ENCODE data around the gene HAUS2.
"Not testable (repeated sequence)": the region's sequence is repeated elsewhere in the genome, so short reads cannot be mapped to it uniquely, and the experiment has no call there.

HAUS2 gene

DNA sequence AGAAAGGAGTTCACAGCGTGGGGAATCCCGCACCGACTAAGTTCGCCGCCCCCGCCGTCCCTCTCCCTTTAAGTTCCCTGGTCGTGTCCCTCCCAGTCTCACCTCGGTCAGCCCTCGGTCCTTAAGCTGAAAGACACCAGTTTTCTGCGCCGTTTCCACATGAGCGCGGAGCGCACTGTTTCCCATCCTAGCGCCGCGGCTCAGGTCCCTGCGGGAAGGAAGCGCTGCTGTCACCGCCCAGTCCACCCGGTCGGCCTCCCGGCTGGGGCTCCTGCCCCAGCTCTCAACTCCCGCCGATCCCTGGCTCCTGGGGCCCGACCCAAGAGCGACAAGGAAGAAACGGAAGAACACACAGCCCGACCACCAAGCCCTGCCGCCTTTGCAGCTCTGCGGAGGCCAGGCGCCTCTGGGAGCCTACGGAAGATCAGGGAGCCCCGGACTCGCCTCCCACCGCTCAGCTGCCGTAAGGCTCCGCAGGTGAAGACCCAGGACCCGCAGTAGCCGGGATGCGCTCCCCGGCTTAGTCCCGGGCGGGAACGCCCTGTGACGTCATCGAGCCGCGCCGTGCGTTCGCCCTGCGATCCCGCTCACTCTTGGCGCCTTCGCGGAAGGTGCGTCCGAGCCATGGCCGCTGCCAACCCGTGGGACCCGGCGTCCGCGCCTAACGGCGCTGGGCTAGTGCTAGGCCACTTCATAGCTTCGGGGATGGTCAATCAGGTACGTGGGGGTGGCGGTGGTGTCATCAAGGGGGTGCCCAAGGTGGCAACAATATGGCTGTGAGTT, at the start of gene HAUS2, which contains the start of gene LRRC57:
HAUS2 (plus strand) TSS at position 590 of the 783 bp plus-strand sequence; CDS start at position 625, 35 bp downstream.
LRRC57 (minus strand) TSS at position 545 of the 783 bp plus-strand sequence; CDS start at position 186, 359 bp downstream.
- DNase-seq, result peak; percentile 82 to 89

GRCh38 chr15:42499858-42500609, 48.6 kb upstream of the HAUS2 start:
- DNase-seq, result peak; percentile 53 to 75

GRCh38 chr15:42502477-42502876, 46.2 kb upstream of the HAUS2 start:
- no peak for DNase-seq

GRCh38 chr15:42503825-42504224, 44.8 kb upstream of the HAUS2 start:
- peak; percentile 42 to 48 for DNase-seq

DNA sequence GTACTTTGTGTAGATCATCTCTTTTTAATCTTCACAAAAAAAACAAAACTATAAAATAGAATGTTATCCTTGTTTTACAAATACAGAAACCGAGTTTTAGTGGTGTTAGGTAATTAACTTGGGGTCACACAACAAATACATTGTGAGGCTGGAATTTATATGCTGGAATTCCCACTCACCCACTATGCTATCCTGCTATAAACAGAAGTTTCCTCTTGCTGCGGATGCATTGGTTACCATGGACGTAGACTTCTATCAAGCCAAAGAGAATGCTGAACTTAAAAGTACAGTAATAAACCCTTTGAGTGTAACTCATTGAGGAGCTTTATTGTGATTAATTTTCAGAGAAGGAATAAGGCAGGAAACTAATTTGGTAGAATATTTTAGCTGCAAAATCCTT, 44.0 kb upstream of the HAUS2 start:
- DNase-seq, result no peak

DNA sequence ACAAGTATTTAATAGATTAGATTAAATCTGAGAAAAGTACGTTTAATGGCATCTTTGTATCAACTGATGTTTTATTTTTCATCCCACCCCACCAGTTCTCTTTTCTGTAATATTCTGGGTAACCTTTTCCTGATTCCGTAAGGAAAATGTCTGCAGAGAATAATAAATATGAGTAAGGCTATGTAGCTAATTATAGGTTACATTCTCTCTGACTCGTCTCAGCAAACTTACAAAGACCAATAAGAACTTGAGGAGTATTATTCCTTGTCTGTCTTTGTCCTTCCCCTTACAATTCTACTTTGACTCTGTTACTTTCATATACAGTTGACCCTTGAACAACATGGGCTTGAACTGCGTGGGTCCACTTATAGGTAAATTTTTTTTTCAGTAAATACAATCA, 41.1 kb upstream of the HAUS2 start:
- DNase-seq, result no peak

GRCh38 chr15:42508263-42508690, 40.4 kb upstream of the HAUS2 start:
- no peak for DNase-seq

DNA sequence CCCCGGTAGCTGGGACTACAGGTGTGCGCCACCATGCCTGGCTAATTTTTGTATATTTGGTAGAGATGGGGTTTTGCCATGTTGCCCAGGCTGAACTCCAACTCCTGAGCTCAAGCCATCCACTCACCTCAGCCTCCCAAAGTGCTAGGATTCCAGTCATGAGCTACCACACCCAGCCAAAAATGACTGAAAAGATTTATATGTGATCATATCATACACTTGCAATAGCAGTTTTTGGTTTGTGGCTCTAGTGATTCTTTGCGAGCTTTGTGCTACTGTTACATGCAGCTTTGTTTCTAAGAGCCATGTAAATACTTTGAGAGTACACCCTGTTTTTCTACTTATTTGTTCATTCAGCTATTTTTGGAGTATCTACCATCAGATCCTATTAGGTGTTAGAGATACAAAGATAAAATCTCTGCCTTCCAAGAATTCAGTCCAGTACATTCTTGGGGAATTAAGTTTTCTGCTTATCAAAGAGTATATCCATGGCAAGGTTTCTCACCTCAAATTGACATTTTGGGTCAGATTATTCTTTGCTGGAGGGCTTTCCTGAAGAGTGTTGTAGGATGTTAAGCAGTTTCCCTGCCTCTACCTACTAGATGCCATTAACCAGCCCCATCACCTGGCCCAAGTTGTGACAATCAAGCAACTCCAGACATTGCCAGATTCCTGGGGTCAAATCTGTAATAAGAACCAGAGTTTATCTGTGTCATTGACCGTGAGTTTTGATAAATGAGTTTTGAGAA, 38.2 kb upstream of the HAUS2 start:
- DNase-seq, result no peak

DNA sequence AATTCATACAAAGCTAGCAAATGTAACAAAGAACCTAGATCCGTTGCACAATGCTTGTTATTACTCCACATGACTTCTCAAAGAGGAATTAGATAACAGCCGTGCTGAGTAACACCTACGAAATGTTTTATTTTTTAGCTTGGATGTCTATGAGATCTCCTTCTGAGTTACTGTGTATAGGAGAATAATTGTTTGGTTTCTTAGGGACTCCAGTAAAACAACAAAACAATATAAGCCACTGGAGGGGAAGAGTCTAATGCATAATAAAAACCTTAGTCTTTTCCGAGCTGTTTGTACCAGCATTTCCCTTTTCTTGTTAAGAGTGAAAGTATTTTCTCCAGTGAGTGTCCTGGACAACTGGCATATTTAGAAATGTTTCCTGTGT, 37.6 kb upstream of the HAUS2 start:
- DNase-seq, result peak; percentile 64 to 70

- DNase-seq, result no peak
Observed at GRCh38 chr15:42523331-42523730, 25.3 kb upstream of the HAUS2 start.

DNA sequence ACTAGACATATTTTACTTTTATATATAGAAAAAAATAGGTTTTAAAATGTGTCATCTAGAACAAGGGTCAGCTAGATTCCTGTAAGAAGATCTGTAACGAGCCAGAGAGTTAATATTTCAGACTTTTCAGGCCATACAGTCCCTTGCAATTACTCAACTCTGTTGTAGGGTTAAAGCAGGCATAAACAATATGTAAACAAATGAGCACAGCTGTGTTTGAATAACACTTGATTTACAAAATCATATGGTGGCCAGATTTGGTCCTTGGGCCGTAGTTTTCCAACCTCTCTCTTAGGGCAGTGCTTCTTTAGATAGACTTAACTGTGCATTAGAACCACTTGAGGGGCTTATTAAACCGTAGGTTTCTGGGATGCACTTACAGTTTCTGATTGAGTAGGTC, 19.7 kb upstream of the HAUS2 start:
- no peak for DNase-seq

- no peak for DNase-seq
Observed at GRCh38 chr15:42533246-42533645, 15.4 kb upstream of the HAUS2 start.

DNA sequence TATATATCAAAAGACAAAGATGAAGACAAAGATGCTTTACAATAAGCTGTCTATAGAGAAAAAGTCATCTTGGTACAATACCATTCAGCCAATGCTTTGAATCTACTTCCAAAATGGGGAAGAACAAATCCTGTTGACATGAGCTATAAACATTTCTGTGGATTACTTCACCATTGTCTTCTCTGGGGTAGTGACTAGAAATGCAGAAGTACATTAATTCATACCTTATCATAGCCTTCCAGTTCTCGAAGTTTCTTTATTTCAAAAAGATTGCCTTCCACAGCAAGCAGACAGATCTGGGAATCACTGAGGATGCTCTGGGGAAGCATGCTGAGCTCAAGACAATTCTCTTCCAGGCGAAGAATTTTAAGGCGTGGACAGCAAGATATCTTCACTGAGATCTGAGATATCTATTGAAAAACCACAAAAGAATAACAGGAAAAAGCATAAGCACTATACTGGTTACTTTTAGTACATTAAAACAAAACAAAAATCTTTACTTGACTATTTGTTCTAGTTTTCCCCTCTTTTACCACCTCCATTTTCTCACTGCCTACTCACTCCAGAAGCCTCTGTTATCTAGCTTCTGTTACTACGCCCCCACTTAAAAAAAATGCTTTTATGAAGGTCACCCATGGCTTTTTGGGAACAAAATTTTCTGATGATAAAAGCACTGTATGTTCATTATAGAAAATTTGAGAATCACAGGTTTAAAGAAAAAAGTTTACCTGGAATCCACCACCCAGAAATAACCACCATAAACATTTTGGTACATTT, 3.6 kb upstream of the HAUS2 start:
- DNase-seq, result peak; percentile 65 to 71

DNA sequence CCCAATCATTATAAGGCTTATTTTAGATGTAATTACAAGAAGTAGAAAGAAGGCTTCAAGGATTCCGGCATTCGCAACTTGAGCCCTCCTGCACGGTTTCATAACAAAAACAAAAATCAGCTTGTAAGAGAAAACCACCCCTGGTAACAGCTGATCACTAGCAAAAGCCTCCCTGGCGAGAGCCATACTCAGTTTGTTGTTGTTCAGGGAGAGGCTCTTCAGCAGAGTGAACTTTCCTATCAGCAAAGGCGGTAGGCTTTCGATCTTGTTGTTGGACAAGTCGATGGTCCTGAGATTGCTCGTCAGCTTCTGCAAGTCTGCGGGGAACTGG, 755 bp upstream of the HAUS2 start:
- DNase-seq, result no peak

DNA sequence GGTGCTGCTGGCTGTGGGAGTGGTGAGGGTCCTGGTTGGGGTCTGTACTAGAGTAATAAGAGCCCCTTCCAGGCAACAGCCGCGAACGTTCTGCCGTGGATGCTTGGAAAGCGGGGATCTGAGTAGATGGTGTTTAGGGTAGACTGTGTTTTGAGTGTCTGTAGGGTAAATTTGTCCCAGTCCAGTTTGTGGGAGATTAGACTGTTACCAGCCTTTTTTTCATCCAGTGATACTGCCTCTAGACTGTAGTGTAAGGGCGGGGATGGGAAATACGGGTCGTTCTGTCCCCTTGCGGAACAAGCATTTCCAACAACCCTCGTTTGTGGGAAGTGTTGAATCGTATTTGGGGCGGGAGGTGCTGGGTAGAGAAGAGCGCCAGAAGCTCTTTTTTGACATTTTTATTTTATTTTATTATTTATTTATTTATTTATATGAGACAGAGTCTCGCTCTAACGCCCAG, 424 bp downstream of the HAUS2 start:
- peak; percentile 51 to 54 for DNase-seq

- peak; percentile 69 to 81 for DNase-seq
Observed at GRCh38 chr15:42549741-42550392, 1.2 kb downstream of the HAUS2 start.

- DNase-seq, result peak in 1 of 2 donors; percentile 8
Observed at GRCh38 chr15:42553554-42553953, 4.9 kb downstream of the HAUS2 start.

DNA sequence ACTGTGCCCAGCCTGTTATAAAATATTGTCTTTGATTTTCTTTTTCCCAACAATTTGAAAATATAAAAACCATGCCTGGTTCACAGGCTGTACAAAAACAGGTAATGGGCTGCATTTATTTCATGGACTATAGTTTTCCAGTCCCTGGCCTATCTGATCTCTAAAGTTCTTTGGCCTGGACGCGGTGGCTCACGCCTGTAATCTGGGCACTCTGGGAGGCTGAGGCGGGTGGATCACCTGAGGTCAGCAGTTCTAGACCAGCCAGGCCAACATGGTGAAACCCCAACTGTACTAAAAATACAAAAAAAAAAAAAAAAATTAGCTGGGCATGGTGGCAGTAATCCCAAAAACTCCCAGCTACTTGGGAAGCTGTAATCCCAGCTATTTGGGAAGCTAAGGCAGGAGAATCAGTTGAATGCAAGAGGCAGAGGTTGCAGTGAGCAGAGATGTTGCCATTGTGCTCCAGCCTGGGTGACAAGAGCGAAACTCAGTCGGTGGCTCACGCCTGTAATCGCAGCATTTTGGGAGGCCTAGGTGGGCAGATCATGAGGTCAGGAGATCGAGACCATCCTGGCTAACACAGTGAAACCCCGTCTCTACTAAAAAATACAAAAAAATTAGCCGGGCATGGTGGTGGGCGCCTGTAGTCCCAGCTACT, 8.0 kb downstream of the HAUS2 start:
- not testable (repeated sequence) for DNase-seq

GRCh38 chr15:42558739-42559138, 10.1 kb downstream of the HAUS2 start:
- DNase-seq, result no peak

DNA sequence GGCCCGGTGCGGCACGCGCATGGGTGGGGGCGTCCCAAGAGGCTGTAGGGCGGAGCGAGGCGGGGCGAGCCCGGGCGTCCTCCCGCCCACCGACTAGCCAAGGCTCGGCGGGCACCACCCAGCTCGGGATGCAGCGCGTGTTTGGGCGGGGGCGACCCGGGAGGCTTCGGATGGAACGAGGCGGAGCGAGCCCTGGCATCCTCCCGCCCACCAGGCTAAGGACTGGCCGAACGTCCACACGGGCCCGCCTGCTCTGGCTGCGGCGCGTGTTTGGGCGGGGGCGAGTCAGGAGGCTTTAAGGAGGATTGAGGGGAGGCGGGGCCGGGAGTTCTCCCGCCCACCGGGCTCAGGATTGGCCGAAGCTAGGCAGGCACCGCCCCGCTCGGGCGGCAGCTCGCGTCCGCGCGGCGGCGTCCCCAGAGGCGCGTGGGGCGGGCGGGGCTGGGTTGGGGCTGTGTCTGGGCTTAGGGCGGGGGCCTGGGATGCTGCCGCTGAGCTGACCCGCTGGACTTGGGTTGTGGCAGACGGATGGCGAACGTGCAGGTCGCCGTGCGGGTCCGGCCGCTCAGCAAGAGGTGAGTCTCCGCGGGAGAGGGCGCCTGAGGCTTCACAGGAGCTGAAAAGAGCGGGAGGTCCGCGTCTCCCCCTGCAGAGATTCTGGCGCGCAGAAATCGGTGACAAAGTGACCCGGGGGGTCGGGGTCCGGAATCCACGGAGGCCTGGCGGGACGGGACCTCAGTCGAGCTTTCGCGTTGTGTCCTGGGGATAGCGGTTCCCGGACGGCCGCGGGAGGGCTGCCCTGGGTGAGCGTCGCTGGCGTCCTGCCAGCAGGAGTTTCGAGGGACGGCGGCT, 26.8 kb downstream of the HAUS2 start, which contains the start of gene STARD9:
STARD9 (plus strand) TSS at position 419 of the 852 bp plus-strand sequence; CDS start at position 529, 110 bp downstream.
- peak; percentile 99 for DNase-seq
